Keratinocyte (primary cell): ENCODE measurements around the gene HSF5.

Source experiments
- EZH2 ChIP-seq: IDR thresholded peaks from one replicate; pipeline ENCODE4 v1.6.1; 2012; ENCODE audit warnings: inconsistent platforms, mild to moderate bottlenecking, low read length, moderate library complexity
- TF ChIP-seq, protein P1 (sequence below), 3 experiments: IDR thresholded peaks in 1 of 3; conservative IDR thresholded peaks in 1 of 3; optimal IDR thresholded peaks in 1 of 3; 2 replicates in 2 of 3; 3 replicates in 1 of 3; pipeline versions ENCODE3 to v1.5.1; 2011; ENCODE audit warnings: low read length in 3 of 3, mild to moderate bottlenecking in 3 of 3, moderate library complexity in 2 of 3, control low read depth in 1 of 3, inconsistent platforms in 1 of 3; ENCODE audit not compliant: insufficient read depth in 2 of 3; ENCODE audit errors: extremely low read depth in 1 of 3

DNA sequence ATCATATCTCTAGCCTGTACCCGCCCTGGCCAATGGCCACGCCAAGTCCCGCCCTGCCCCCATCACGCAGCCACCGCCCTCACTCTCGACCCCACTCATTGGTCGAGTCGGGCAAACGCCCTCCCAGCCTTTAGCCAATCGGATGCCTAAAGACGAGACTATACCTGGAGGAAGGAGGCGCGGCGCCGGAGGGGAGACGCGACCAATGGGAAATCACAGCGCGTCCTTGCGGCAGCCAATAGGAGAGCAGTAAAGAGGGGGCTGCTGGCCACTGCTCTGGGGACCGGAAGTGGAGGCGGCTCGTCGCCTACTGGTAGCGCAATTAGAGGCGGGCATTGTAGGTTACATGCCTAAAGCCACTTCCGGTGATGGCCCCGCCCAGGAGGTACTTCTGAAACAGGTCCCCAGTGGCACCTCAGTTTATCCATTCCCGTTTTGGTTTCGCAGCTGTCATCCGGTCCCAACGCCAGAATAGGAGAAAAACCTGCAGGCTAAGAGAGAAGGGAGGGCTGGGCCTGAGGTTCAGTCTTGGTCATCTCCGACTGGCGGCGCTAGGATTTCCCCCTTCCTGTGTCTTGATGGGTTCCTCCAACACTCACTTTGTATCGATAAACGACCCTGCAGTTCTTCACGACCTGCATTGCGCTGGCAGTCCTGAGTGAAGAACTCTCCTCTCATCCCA, 29.9 kb upstream of the HSF5 start:
- TF ChIP-seq, protein P1, sequence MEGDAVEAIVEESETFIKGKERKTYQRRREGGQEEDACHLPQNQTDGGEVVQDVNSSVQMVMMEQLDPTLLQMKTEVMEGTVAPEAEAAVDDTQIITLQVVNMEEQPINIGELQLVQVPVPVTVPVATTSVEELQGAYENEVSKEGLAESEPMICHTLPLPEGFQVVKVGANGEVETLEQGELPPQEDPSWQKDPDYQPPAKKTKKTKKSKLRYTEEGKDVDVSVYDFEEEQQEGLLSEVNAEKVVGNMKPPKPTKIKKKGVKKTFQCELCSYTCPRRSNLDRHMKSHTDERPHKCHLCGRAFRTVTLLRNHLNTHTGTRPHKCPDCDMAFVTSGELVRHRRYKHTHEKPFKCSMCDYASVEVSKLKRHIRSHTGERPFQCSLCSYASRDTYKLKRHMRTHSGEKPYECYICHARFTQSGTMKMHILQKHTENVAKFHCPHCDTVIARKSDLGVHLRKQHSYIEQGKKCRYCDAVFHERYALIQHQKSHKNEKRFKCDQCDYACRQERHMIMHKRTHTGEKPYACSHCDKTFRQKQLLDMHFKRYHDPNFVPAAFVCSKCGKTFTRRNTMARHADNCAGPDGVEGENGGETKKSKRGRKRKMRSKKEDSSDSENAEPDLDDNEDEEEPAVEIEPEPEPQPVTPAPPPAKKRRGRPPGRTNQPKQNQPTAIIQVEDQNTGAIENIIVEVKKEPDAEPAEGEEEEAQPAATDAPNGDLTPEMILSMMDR (optimal IDR thresholded peaks at IDR 0.05 in 1 of 3, IDR thresholded peaks at IDR 0.05 in 1 of 3, conservative IDR thresholded peaks at IDR 0.05 in 1 of 3; ENCODE audit: extremely low read depth in 1 of 3, insufficient read depth in 2 of 3, low read length in 3 of 3), result peak in 1 of 3 experiments; percentile 15
- TF ChIP-seq EZH2, result no peak
